Activated naive CD4-positive, alpha-beta T cell treated with anti-CD3 and anti-CD28 coated beads for 36 hours (primary cell): ENCODE data around the gene FLNC. TPM values are rescaled to one million over a fixed set of nuclear protein-coding genes. Genes with fewer than 3 reads are reported as not detected.
A peak's percentile ranks its signal among the peaks of the same experiment; 100 is the strongest.

ENCODE experiments used
- CTCF ChIA-PET: fragments of 350-600 bp; sonication (Branson Sonifier 250); formaldehyde crosslinking; loops from one replicate; lab custom pipeline; 2021; ENCODE audit warnings: antibody characterized with exemption; lab: Charles Lee
- DNase-seq: peaks from one replicate; pipeline ENCODE4 v3.0.0-alpha.2; 2020
- H3K27ac Mint-ChIP-seq: one replicate; pipeline ENCODE4 v1.8.0; 2021; ENCODE audit warnings: mild to moderate bottlenecking, mixed read lengths
- H3K27me3 Mint-ChIP-seq: one replicate; pipeline ENCODE4 v1.8.0; 2021; ENCODE audit warnings: low read depth, mixed read lengths
- H3K36me3 Mint-ChIP-seq: one replicate; pipeline ENCODE4 v1.8.0; 2021; ENCODE audit warnings: low read depth, mixed read lengths
- H3K4me1 Mint-ChIP-seq: one replicate; pipeline ENCODE4 v1.8.0; 2021; ENCODE audit warnings: low read depth, mixed read lengths
- H3K4me3 Mint-ChIP-seq: one replicate; pipeline ENCODE4 v1.8.0; 2021; ENCODE audit warnings: mild to moderate bottlenecking, moderate library complexity, mixed read lengths
- H3K9me3 Mint-ChIP-seq: one replicate; pipeline ENCODE4 v1.8.0; 2021; ENCODE audit warnings: mixed read lengths
- intact Hi-C: fragments of 100-400 bp; cut with micrococcal nuclease; formaldehyde crosslinking; loops from one replicate; pipeline ENCODE4 v1.15.1; 2023
- total RNA-seq, 2 experiments: library from RNA; stranded (reverse); gene quantifications; one replicate each; pipeline ENCODE4 v1.2.3, GENCODE V29; 2021

Gene FLNC
- total RNA-seq, 2 experiments from 2014 or later: 0.02 to 0.05 TPM

GRCh38 chr7:128835790-128836641, 5.8 kb downstream of the FLNC start:
- Mint-ChIP-seq H3K27ac (no peak overlapping the region), H3K36me3 (no peaks in the 10 kb centered on the region), H3K27me3 (peaks cover 5% of the 10 kb centered on the region), H3K4me1 (peaks cover 6% of the 10 kb centered on the region), H3K9me3 (no peaks in the 10 kb centered on the region), H3K4me3 (no peak overlapping the region)
- intact Hi-C loops: no loop called here
- CTCF ChIA-PET: interaction anchor here (0.7 to 1.3 kb wide), 3 partner anchors 48 to 328 kb away, joined by 3 to 4 read pairs (median 3); no protein-coding TSS in a partner anchor
- no peak for DNase-seq

- H3K27me3 Mint-ChIP-seq: peaks cover 2% of the 10 kb centered on the region
- H3K4me1 Mint-ChIP-seq: peaks cover under 1% of the 10 kb centered on the region
- no peak overlapping the region for H3K4me3 Mint-ChIP-seq
- no peak for DNase-seq
- CTCF ChIA-PET: interaction anchor here (0.7 to 1.3 kb wide), 2 partner anchors 47 to 322 kb away, joined by 3 to 4 read pairs; no protein-coding TSS in a partner anchor
- intact Hi-C loops: no loop called here
- no peaks in the 10 kb centered on the region for H3K9me3 Mint-ChIP-seq
- no peaks in the 10 kb centered on the region for H3K36me3 Mint-ChIP-seq
- no peak overlapping the region for H3K27ac Mint-ChIP-seq
These were observed 6.6 kb downstream of the FLNC start for GRCh38 chr7:128836729-128837348.

- no peaks in the 10 kb centered on the region for H3K27me3 Mint-ChIP-seq
- no peaks in the 10 kb centered on the region for H3K36me3 Mint-ChIP-seq
- no peak overlapping the region for H3K27ac Mint-ChIP-seq
- no peak overlapping the region for H3K4me3 Mint-ChIP-seq
- no peaks in the 10 kb centered on the region for H3K9me3 Mint-ChIP-seq
- intact Hi-C loops: no loop called here
- no peak for DNase-seq
- H3K4me1 Mint-ChIP-seq: peaks cover 3% of the 10 kb centered on the region
- CTCF ChIA-PET: interaction anchor here (1.3 kb wide), 1 partner anchor 46 kb away, joined by 4 read pairs; no protein-coding TSS in a partner anchor
These were observed 7.3 kb downstream of the FLNC start for GRCh38 chr7:128837521-128837921.

GRCh38 chr7:128838109-128838779, 8.0 kb downstream of the FLNC start:
- Mint-ChIP-seq H3K27me3 (no peaks in the 10 kb centered on the region), H3K4me1 (peaks cover 3% of the 10 kb centered on the region), H3K4me3 (no peak overlapping the region), H3K36me3 (no peaks in the 10 kb centered on the region), H3K9me3 (no peaks in the 10 kb centered on the region), H3K27ac (no peak overlapping the region)
- intact Hi-C loops: no loop called here
- CTCF ChIA-PET: no interaction called here
- DNase-seq: no peak

- Mint-ChIP-seq H3K4me3 (no peak overlapping the region), H3K27ac (no peak overlapping the region), H3K4me1 (peaks cover 3% of the 10 kb centered on the region), H3K9me3 (no peaks in the 10 kb centered on the region), H3K27me3 (no peaks in the 10 kb centered on the region), H3K36me3 (no peaks in the 10 kb centered on the region)
- intact Hi-C loops: no loop called here
- CTCF ChIA-PET: interaction anchor here (1.0 kb wide), 1 partner anchor 41 kb away, joined by 3 read pairs; no protein-coding TSS in a partner anchor
- no peak for DNase-seq
These were observed 8.9 kb downstream of the FLNC start for GRCh38 chr7:128838981-128839731.

GRCh38 chr7:128839751-128840177, 9.6 kb downstream of the FLNC start:
- Mint-ChIP-seq H3K27ac (no peak overlapping the region), H3K4me3 (no peak overlapping the region), H3K4me1 (peaks cover 3% of the 10 kb centered on the region), H3K36me3 (no peaks in the 10 kb centered on the region), H3K27me3 (no peaks in the 10 kb centered on the region), H3K9me3 (no peaks in the 10 kb centered on the region)
- intact Hi-C loops: no loop called here
- CTCF ChIA-PET: interaction anchor here (0.6 to 1.0 kb wide), 2 partner anchors 40 to 128 kb away, joined by 3 read pairs; no protein-coding TSS in a partner anchor
- DNase-seq: no peak

- no peak for DNase-seq
- Mint-ChIP-seq H3K4me3 (no peak overlapping the region), H3K27me3 (no peaks in the 10 kb centered on the region), H3K27ac (no peak overlapping the region), H3K36me3 (no peaks in the 10 kb centered on the region), H3K4me1 (peaks cover 3% of the 10 kb centered on the region), H3K9me3 (no peaks in the 10 kb centered on the region)
- intact Hi-C loops: no loop called here
- CTCF ChIA-PET: interaction anchor here (0.6 to 3.3 kb wide), 4 partner anchors 31 to 129 kb away, joined by 3 to 19 read pairs (median 3); no protein-coding TSS in a partner anchor
These were observed 10.3 kb downstream of the FLNC start for GRCh38 chr7:128840326-128841170.

- Mint-ChIP-seq H3K36me3 (no peaks in the 10 kb centered on the region), H3K27ac (no peak overlapping the region), H3K9me3 (no peaks in the 10 kb centered on the region), H3K4me3 (no peak overlapping the region), H3K4me1 (peaks cover 3% of the 10 kb centered on the region), H3K27me3 (no peaks in the 10 kb centered on the region)
- DNase-seq: no peak
- CTCF ChIA-PET: interaction anchor here (0.9 to 3.3 kb wide), 2 partner anchors 31 to 42 kb away, joined by 3 to 19 read pairs; no protein-coding TSS in a partner anchor
- intact Hi-C loops: no loop called here
These were observed 11.0 kb downstream of the FLNC start for GRCh38 chr7:128841171-128841690.

GRCh38 chr7:128841921-128842673, 11.9 kb downstream of the FLNC start:
- H3K27me3 Mint-ChIP-seq: no peaks in the 10 kb centered on the region
- peaks cover 3% of the 10 kb centered on the region for H3K4me1 Mint-ChIP-seq
- CTCF ChIA-PET: interaction anchor here (0.6 to 3.3 kb wide), 9 partner anchors 8 to 368 kb away, joined by 3 to 19 read pairs (median 4); partner anchors contain the start of gene ATP6V1F
- intact Hi-C loops: loop anchor here (1.0 kb wide), 1 partner anchor 41 kb away; no protein-coding TSS in a partner anchor
- H3K4me3 Mint-ChIP-seq: no peak overlapping the region
- H3K27ac Mint-ChIP-seq: no peak overlapping the region
- H3K9me3 Mint-ChIP-seq: no peaks in the 10 kb centered on the region
- DNase-seq: peak; percentile 62
- H3K36me3 Mint-ChIP-seq: no peaks in the 10 kb centered on the region
